ENCODE measurements around the gene LAIR2. TPM values are rescaled to one million over a fixed set of nuclear protein-coding genes. Genes with fewer than 3 reads are reported as not detected.

LAIR2 gene
- total RNA-seq, 6 experiments from 2014 or later, result not detected

DNA sequence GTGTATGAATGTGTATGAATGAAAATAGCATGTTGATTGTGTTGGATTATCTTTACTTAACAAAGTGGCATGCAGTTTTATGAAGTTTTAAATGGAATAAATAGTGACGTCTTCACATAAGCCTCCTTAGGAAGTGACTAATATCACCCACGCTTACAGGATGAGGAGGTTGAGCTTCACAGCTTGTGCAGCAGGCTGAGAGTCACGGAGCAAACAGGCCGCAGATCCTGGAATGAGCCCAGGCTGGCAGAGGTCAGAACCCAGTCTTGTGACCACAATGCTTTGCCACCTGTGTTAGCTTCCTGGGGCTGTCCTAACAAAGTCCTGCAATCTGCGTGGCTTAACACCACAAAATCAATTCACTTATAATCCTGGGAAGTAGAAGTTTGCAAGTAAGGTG, 20.8 kb downstream of the LAIR2 start:
- H3K9me3 Mint-ChIP-seq, result peaks cover 62% of the 10 kb centered on the region
- TF ChIP-seq CTCF (IDR thresholded peaks at IDR 0.05), result no peak
- no peak overlapping the region for H3K27ac Mint-ChIP-seq
- no peaks in the 10 kb centered on the region; the same call in 1 of the 2 replicates for H3K4me1 Mint-ChIP-seq (ENCODE audit: low read depth)
- peaks cover 4% of the 10 kb centered on the region; the same call in 1 of the 2 replicates for H3K36me3 Mint-ChIP-seq (ENCODE audit: low read depth)
- no peak overlapping the region for H3K4me3 Mint-ChIP-seq
- H3K27me3 Mint-ChIP-seq (ENCODE audit: insufficient read depth), result no peaks in the 10 kb centered on the region
- peak; percentile 22 for DNase-seq

DNA sequence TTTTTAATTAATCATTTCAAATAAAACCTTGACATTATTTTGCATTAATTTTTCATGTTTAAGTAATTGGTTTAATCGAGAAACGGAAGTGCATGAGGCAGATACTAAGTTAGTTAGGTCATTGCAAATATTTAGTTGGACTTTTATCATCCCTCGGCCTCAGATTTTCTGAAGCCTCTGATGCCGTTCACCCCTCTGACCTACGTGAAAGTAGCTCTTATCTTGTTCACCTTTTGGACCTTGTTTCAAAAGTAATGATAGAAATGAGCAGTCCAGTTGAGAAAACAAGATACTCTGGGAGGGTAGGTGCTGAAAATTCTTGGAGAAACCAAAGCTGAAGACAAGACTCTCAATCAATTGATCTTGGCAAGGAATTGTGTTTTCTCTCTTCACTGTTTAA, 23.0 kb downstream of the LAIR2 start:
- Mint-ChIP-seq H3K27ac (no peak overlapping the region), H3K27me3 (ENCODE audit: insufficient read depth) (no peaks in the 10 kb centered on the region), H3K4me3 (no peak overlapping the region), H3K4me1 (ENCODE audit: low read depth) (no peaks in the 10 kb centered on the region; the same call in 1 of the 2 replicates), H3K9me3 (peaks cover 62% of the 10 kb centered on the region), H3K36me3 (ENCODE audit: low read depth) (no peaks in the 10 kb centered on the region; the same call in 1 of the 2 replicates)
- no peak for TF ChIP-seq CTCF (IDR thresholded peaks at IDR 0.05)
- no peak for DNase-seq

- no peaks in the 10 kb centered on the region for H3K27me3 Mint-ChIP-seq (ENCODE audit: insufficient read depth)
- H3K36me3 Mint-ChIP-seq (ENCODE audit: low read depth), result no peaks in the 10 kb centered on the region; the same call in 1 of the 2 replicates
- peaks cover 51% of the 10 kb centered on the region for H3K9me3 Mint-ChIP-seq
- H3K4me1 Mint-ChIP-seq (ENCODE audit: low read depth), result no peaks in the 10 kb centered on the region; the same call in 1 of the 2 replicates
- TF ChIP-seq CTCF (IDR thresholded peaks at IDR 0.05), result no peak
- H3K4me3 Mint-ChIP-seq, result no peak overlapping the region
- no peak overlapping the region for H3K27ac Mint-ChIP-seq
- DNase-seq, result no peak
Measured at GRCh38 chr19:54526972-54527371, 24.3 kb downstream of the LAIR2 start.

GRCh38 chr19:54530866-54531265, 28.2 kb downstream of the LAIR2 start:
- no peak for DNase-seq
- H3K4me1 Mint-ChIP-seq (ENCODE audit: low read depth), result no peaks in the 10 kb centered on the region
- no peak overlapping the region for H3K4me3 Mint-ChIP-seq
- H3K27ac Mint-ChIP-seq, result no peak overlapping the region
- TF ChIP-seq CTCF (IDR thresholded peaks at IDR 0.05), result no peak
- H3K27me3 Mint-ChIP-seq (ENCODE audit: insufficient read depth), result no peaks in the 10 kb centered on the region; the same call in 1 of the 2 replicates
- H3K36me3 Mint-ChIP-seq (ENCODE audit: low read depth), result no peaks in the 10 kb centered on the region; the same call in 1 of the 2 replicates
- H3K9me3 Mint-ChIP-seq, result peaks cover 58% of the 10 kb centered on the region

- no peaks in the 10 kb centered on the region for H3K36me3 Mint-ChIP-seq (ENCODE audit: low read depth)
- H3K9me3 Mint-ChIP-seq, result peaks cover 54% of the 10 kb centered on the region
- no peak for TF ChIP-seq CTCF (IDR thresholded peaks at IDR 0.05)
- DNase-seq, result no peak
- no peak overlapping the region for H3K27ac Mint-ChIP-seq
- no peak overlapping the region for H3K4me3 Mint-ChIP-seq
- H3K27me3 Mint-ChIP-seq (ENCODE audit: insufficient read depth), result no peaks in the 10 kb centered on the region; the same call in 1 of the 2 replicates
- no peaks in the 10 kb centered on the region for H3K4me1 Mint-ChIP-seq (ENCODE audit: low read depth)
Measured at GRCh38 chr19:54532528-54532927, 29.9 kb downstream of the LAIR2 start.

DNA sequence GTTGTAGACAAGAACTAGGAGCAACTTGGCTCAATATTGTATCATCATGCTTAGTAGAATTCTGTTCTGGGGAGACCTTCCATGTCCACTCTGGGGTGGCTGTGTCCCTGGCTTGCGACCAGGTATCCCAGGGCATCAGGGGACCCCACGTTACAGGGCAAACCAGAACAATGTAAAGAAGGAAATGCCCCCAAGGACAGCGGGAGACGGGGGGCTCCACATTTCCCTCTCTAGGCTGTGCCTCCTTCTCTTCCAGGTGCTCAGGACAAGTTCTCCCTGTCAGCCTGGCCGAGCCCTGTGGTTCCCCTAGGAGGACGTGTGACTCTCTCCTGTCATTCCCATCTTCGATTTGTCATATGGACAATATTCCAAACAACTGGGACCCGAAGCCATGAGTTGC, 30.8 kb downstream of the LAIR2 start:
- H3K27me3 Mint-ChIP-seq (ENCODE audit: insufficient read depth), result no peaks in the 10 kb centered on the region; the same call in 1 of the 2 replicates
- no peaks in the 10 kb centered on the region for H3K36me3 Mint-ChIP-seq (ENCODE audit: low read depth)
- H3K4me1 Mint-ChIP-seq (ENCODE audit: low read depth), result no peaks in the 10 kb centered on the region
- DNase-seq, result no peak
- no peak for TF ChIP-seq CTCF (IDR thresholded peaks at IDR 0.05)
- no peak overlapping the region for H3K27ac Mint-ChIP-seq
- no peak overlapping the region for H3K4me3 Mint-ChIP-seq
- H3K9me3 Mint-ChIP-seq, result peaks cover 51% of the 10 kb centered on the region
